C4-2B (cell line): ENCODE data around the gene ALPI.

Experiments used
- H3K27ac ChIP-seq: fragments of 450-650 bp; 2 replicates; pipeline ENCODE4 v1.5.1; 2017
- ZFX ChIP-seq: fragments of 450-650 bp; IDR thresholded peaks from 2 replicates; pipeline ENCODE4 v1.6.1; 2017
- TF ChIP-seq, protein P1 (sequence below): fragments of 450-650 bp; conservative IDR thresholded peaks from 2 replicates; pipeline ENCODE4 v1.5.1; 2017; ENCODE audit warnings: mild to moderate bottlenecking

Gene ALPI

DNA sequence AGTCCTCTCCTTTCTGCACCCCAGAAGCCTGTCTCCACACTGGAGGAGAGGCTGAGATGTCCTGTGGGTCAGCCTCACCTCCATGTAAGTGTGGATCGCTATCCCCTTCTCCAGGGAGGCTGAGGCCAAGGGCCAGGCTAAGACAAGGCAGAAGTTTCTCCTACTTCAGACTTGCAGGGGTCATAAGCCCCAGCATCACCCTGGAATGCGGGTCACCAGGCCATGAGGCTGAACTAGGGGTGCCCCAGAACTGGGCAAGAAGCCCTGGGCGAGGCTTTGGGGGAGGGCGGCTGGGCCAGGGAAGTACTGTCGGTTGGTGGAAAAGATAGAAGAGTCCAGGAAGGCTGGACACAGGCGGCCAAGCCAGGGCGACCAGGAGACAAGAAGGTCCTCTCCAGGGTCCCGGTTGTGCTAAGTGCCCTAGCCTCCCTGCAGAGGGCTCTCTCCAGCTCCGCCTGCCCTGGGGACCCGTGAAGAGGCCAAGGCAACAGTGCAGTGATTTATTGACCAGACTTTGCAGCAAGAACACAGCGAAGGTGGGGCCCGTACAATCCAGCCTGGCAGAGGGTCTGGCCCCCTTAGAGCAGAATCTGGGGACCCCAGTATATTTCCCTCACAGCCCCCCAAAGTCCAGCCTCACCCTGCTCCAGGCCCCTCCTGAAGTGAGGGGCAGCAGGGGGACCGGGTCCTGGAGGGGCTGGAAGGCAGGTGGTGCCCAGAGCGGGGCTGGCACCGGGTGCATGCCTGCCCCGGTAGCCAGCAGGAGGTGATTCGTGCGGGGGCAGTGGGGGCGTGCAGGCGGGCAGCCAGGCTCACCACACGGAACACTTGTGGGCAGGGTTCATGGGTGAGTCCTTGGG is 23.6 kb downstream of the ALPI start:
- no peak overlapping the region for H3K27ac ChIP-seq
- TF ChIP-seq, protein P1, sequence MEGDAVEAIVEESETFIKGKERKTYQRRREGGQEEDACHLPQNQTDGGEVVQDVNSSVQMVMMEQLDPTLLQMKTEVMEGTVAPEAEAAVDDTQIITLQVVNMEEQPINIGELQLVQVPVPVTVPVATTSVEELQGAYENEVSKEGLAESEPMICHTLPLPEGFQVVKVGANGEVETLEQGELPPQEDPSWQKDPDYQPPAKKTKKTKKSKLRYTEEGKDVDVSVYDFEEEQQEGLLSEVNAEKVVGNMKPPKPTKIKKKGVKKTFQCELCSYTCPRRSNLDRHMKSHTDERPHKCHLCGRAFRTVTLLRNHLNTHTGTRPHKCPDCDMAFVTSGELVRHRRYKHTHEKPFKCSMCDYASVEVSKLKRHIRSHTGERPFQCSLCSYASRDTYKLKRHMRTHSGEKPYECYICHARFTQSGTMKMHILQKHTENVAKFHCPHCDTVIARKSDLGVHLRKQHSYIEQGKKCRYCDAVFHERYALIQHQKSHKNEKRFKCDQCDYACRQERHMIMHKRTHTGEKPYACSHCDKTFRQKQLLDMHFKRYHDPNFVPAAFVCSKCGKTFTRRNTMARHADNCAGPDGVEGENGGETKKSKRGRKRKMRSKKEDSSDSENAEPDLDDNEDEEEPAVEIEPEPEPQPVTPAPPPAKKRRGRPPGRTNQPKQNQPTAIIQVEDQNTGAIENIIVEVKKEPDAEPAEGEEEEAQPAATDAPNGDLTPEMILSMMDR = no peak
- TF ChIP-seq ZFX = no peak

DNA sequence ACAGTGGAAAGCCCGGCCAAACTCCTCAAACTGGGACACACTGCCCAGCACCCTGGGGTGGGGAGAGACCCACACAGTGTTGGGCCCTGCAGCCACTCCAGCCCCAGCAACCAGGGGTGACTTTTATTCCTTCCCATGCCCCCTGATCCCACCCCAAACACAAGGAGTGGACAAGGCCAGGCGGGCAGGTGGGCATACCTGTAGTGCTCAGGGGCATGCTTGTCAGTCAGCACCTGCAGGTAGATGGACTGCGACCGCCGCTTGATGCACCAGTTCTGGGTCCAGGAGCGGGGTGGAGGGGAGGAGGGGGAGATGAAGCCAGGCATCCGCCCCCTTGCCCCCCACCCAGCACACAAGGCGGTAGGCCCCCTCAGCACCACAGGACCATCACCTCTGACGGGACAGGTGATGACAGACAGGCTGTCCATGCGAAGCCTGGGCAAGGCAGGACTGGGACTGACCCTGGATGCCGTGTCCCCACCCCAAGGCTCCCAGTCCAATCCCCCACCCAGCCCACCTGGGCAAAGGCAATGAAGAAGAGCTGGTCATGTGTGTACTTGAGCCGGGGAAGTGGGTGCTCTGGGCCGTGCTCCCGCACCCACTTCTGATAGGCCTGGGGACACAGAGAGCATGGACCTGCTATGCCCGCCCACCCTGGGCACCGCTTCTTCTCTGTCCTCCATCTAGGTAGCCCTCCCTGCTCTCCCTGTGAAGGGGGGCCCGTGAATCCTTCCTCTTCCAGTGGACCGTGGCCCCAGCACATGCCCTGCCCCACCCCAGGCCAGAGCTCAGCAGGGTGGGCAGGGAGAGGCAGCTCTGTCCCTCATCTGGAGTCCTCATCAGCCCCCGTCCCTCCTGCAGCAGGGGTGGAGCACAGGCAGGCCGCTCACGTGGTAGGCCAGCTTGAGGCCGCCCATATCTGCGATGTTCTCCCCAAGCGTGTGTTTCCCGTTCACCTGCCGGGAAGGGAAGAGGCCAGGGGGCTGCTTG is 24.5 kb downstream of the ALPI start:
- TF ChIP-seq, protein P1 = no peak
- TF ChIP-seq ZFX = no peak
- H3K27ac ChIP-seq = no peak overlapping the region

DNA sequence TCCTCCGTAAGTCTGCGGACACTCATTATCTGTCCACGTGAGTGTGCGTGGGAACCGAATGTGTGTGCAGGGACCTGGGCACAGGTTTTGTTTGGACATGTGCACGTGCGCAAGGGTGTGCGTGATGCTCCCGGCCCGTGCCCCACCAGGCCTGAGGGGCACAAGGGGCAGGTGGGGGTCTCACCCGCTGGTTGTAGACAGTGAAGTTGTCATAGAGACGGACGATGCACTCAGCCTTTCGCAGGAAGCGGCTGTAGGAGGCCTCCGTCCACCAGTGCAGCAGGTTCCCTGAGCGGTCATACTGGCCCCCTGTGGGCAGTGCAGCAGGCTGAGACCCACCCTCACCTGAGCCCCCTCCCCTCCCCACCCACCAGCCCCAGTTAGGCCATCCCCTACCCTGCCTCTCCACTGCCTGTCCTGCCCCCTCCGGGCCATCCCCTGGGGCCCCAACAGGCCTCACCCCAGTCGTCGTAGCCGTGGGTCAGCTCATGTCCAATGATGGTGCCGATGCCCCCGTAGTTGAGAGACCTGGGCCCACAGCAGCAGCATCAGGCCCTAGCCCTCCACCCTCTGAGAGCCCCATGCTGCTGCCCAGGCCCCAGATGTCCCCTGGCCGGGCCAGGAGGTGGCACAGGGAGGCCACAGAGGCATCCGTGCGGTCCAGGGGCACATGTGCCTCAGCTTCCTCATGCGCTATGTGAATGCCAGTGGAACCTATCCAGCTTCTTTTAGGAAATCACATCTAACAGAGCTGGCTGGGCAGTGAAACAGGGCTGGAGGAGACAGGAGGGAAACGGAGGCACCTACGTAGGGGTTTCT is 25.6 kb downstream of the ALPI start:
- TF ChIP-seq, protein P1 = no peak
- no peak for TF ChIP-seq ZFX
- no peak overlapping the region for H3K27ac ChIP-seq

DNA sequence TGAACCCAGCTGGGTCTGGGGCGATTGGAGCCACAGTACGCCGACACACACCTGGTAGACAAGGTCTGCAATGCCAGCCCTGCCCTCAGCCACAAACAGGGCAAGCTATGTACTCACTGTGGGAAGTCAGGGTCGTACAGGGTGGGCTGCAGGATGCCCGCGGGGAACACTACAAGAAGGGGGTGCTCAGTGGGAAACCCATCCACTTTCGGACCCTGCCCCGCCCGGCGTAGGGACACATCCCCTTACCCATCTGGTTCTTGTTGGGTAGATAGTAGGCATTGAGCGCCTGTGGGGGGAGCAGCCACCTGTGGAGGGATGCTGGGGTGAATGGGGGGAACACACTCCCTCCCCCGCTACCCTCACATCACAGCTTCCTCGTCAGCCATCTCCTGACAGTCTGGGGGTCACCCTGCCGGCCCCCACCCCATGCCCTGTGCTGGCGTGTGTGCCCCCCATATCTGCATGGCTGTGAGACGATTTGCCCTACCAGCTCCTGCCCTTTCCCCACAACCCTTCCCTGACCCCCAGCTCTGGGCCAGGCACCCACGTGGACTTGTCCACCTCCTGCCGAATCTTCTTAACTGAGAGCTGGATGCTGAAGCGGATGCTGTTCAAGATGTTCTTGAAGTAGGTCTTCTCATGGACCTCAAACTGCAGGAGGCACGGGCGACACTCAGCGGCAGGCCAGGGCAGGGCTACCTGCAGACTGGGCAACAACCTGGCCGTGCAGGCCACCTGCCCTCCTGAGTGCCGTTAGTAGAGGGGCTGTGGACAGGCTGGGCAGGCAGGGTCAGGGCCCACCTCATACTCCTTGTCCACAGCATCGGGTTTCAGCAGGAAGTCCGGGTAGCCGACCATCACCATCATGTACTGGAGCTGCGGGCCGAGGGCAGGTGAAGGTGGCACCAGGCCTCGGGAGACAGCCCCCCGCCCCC is 26.6 kb downstream of the ALPI start:
- H3K27ac ChIP-seq = no peak overlapping the region
- no peak for TF ChIP-seq ZFX
- TF ChIP-seq, protein P1 = no peak

DNA sequence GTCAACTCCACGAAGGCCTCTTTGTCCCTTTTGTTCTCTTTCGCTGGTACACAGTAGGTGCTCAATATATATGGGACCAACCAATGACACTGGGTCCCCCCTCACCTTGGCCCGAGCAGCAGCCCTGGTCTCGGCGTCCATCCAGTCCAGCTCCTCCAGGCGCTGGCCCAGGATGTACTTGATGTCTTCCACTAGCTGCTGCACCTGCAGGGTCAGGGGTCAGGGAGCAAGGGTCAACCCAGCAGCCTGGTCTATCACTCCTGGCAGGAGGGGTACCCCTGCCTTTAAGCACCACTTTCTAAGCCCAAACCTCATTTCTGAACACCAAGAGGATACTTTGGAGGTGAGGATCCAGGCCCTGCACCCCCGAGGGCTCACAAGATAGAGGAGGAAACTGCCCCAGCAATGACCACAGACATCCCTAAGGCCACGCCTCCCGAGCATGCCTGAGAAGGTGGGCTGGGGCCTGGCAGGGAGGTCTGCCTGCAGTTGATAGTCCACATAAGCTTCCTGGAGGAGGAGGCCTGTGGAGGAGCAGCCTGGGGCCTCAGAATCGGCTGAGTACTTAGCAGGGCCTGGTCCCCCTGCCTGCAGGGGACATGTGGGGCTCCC is 27.5 kb downstream of the ALPI start:
- H3K27ac ChIP-seq = no peak overlapping the region
- TF ChIP-seq, protein P1 = no peak
- TF ChIP-seq ZFX = no peak

DNA sequence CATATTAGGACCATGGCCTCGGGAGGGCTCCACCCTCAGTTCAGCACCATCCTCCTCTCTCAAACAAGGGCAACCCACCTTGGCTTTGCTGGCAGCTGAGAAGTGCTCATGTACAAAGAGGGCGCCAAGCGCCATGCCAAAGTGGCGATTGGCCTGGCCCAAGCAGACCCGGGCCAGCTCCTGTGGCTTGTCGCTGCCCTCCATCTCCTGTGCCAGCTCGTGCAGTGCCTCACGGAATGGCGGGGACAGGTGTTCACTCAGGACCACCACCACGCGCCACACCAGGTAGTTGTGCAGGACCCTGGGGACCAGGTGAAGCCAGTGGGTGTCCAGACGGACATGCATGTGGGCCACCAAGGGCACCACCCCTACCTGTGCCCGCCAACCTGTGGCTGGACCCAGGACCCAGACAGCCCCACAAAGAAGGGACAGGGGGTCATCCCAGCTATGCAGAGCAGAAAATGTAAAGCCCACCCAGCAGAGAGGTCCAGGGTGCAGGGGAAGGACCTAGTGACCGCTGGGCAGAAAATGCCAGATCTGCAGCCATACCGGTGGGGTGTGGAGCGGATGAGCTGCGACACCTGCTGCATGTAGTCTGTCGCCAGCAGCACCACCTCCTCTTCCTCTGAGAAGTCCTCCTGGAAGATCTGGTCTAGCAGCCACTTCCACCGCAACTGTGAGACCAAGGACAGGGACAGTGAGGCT is 28.1 kb downstream of the ALPI start:
- TF ChIP-seq, protein P1 = no peak
- no peak for TF ChIP-seq ZFX
- H3K27ac ChIP-seq = no peak overlapping the region
